Neural cell (in vitro differentiated cells): Measurements from ENCODE around the gene TOP3A.

Experiments
- CTCF ChIP-seq: fragments of 450-650 bp; IDR thresholded peaks from 2 replicates; pipeline ENCODE4 v1.5.1; 2014; ENCODE audit warnings: antibody characterized with exemption, mild to moderate bottlenecking, moderate library complexity; ENCODE audit not compliant: poor library complexity, severe bottlenecking
- EP300 ChIP-seq: fragments of 450-650 bp; conservative IDR thresholded peaks from 2 replicates; pipeline ENCODE4 v1.6.1; 2014; ENCODE audit warnings: antibody characterized with exemption, mild to moderate bottlenecking, moderate library complexity; ENCODE audit not compliant: poor library complexity, severe bottlenecking
- EZH2 ChIP-seq: fragments of 200-600, 300-800 bp; shearing (Covaris generic), sonication (generic); IDR thresholded peaks from 2 replicates; pipeline ENCODE4 v1.6.1; 2014; ENCODE audit warnings: antibody characterized with exemption, low read length, borderline replicate concordance, mild to moderate bottlenecking; ENCODE audit not compliant: insufficient read depth, poor library complexity, severe bottlenecking
- MXI1 ChIP-seq: fragments of 450-650 bp; conservative IDR thresholded peaks from 2 replicates; pipeline ENCODE4 v1.6.1; 2014; ENCODE audit warnings: antibody characterized with exemption, mild to moderate bottlenecking; ENCODE audit not compliant: poor library complexity, severe bottlenecking
- POLR2AphosphoS5 ChIP-seq: IDR thresholded peaks from 2 replicates; pipeline ENCODE4 v1.6.1; 2012
- RAD21 ChIP-seq: fragments of 450-650 bp; conservative IDR thresholded peaks from 2 replicates; pipeline ENCODE4 v1.6.1; 2014; ENCODE audit warnings: antibody characterized with exemption, mild to moderate bottlenecking, moderate library complexity
- REST ChIP-seq: IDR thresholded peaks from 2 replicates; pipeline ENCODE4 v1.6.1; 2012; ENCODE audit warnings: borderline replicate concordance
- TAF1 ChIP-seq: IDR thresholded peaks from 2 replicates; pipeline ENCODE4 v1.6.1; 2012; ENCODE audit warnings: low read depth

- TF ChIP-seq CTCF (no peak), POLR2AphosphoS5 (no peak), RAD21 (no peak), REST (no peak), EZH2 (no peak), TAF1 (no peak), MXI1 (no peak), EP300 (no peak)
These were observed 5.5 kb upstream of the TOP3A start for GRCh38 chr17:18320301-18320700.
